HG03469 (cell line): ENCODE data around the gene CHST14.

Source experiments
- ATAC-seq: cut with Tn5 transposase; IDR thresholded peaks from one replicate; pipeline ENCODE4 v1.9.1; 2021; ENCODE audit warnings: mild to moderate bottlenecking, moderate library complexity, moderate number of reproducible peaks; ENCODE audit not compliant: unreplicated experiment

CHST14 gene

GRCh38 chr15:40470423-40471104 lies at the start of gene CHST14:
TSS of gene CHST14 (plus strand) at chr15:40470984. CDS start at chr15:40471214, 230 bp downstream.
- ATAC-seq: no peak

GRCh38 chr15:40421246-40422157 lies 49.3 kb upstream of the CHST14 start:
- ATAC-seq: no peak

GRCh38 chr15:40424483-40425115 lies 46.2 kb upstream of the CHST14 start:
- no peak for ATAC-seq

- ATAC-seq: no peak
Measured at GRCh38 chr15:40425681-40426080, 45.1 kb upstream of the CHST14 start.

GRCh38 chr15:40427188-40427587 lies 43.6 kb upstream of the CHST14 start:
- no peak for ATAC-seq

- ATAC-seq: no peak
Measured at GRCh38 chr15:40428185-40428584, 42.6 kb upstream of the CHST14 start.

GRCh38 chr15:40429068-40429710 lies 41.6 kb upstream of the CHST14 start:
- no peak for ATAC-seq

- ATAC-seq: no peak
Measured at GRCh38 chr15:40430271-40430805, 40.4 kb upstream of the CHST14 start.

GRCh38 chr15:40435023-40435709 lies 35.6 kb upstream of the CHST14 start:
- ATAC-seq: no peak

- ATAC-seq: no peak
Measured at GRCh38 chr15:40435710-40436089, 35.1 kb upstream of the CHST14 start.

- no peak for ATAC-seq
Measured at GRCh38 chr15:40436116-40436891, 34.5 kb upstream of the CHST14 start.

- ATAC-seq: no peak
Measured at GRCh38 chr15:40436892-40437751, 33.7 kb upstream of the CHST14 start.

GRCh38 chr15:40437752-40438687 lies 32.8 kb upstream of the CHST14 start:
- no peak for ATAC-seq

GRCh38 chr15:40438712-40439111 lies 32.1 kb upstream of the CHST14 start:
- ATAC-seq: no peak

- ATAC-seq: no peak
Measured at GRCh38 chr15:40439461-40439959, 31.3 kb upstream of the CHST14 start.

- no peak for ATAC-seq
Measured at GRCh38 chr15:40439960-40440742, 30.6 kb upstream of the CHST14 start.
